HCT116 (cell line): ENCODE results near the gene CCDC69.

Experiments used
- CTCF ChIP-seq, 3 experiments: fragments of 200-600 bp in 1 of 3; sonication (generic) in 1 of 3; IDR thresholded peaks in 2 of 3; conservative IDR thresholded peaks in 1 of 3; 2 replicates each; pipeline ENCODE4 v1.5.1; 2012 to 2017; ENCODE audit warnings: low read depth in 2 of 3, low read length in 2 of 3, antibody characterized with exemption in 1 of 3, borderline replicate concordance in 1 of 3, control low read depth in 1 of 3, mild to moderate bottlenecking in 1 of 3, mixed read lengths in 1 of 3, mixed run types in 1 of 3, moderate library complexity in 1 of 3; ENCODE audit not compliant: insufficient read depth in 1 of 3
- EGR1 ChIP-seq: IDR thresholded peaks from 2 replicates; pipeline ENCODE4 v1.6.1; 2012; ENCODE audit warnings: low read depth
- FOSL1 ChIP-seq: IDR thresholded peaks from 2 replicates; pipeline ENCODE4 v1.6.1; 2012; ENCODE audit warnings: low read depth
- POLR2A ChIP-seq: IDR thresholded peaks from 2 replicates; pipeline ENCODE4 v1.7.0; 2011; ENCODE audit warnings: borderline replicate concordance; ENCODE audit not compliant: insufficient read depth, insufficient read length; ENCODE audit errors: extremely low read depth
- REST ChIP-seq: IDR thresholded peaks from 2 replicates; pipeline ENCODE4 v1.6.1; 2012; ENCODE audit warnings: low read depth
- TCF7L2 ChIP-seq: IDR thresholded peaks from 2 replicates; pipeline ENCODE4 v1.7.0; 2011; ENCODE audit warnings: borderline replicate concordance, inconsistent platforms; ENCODE audit not compliant: insufficient read depth, insufficient read length; ENCODE audit errors: extremely low read depth
- ZBTB33 ChIP-seq: IDR thresholded peaks from 2 replicates; pipeline ENCODE4 v1.6.1; 2011; ENCODE audit warnings: mild to moderate bottlenecking, low read length, moderate library complexity; ENCODE audit not compliant: insufficient replicate concordance; ENCODE audit errors: extremely low read depth

GRCh38 chr5:151267491-151268260 is 43.8 kb upstream of the CCDC69 start:
- TF ChIP-seq POLR2A (no peak), CTCF (IDR thresholded peaks at IDR 0.05 in 2 of 3, conservative IDR thresholded peaks at IDR 0.05 in 1 of 3; ENCODE audit: borderline replicate concordance in 1 of 3, insufficient read depth in 1 of 3, low read depth in 2 of 3, low read length in 2 of 3) (no peak), ZBTB33 (no peak), REST (no peak), FOSL1 (no peak), EGR1 (no peak), TCF7L2 (no peak)
